Measurements from ENCODE around the gene SIGLECL1. TPM values are rescaled to one million over a fixed set of nuclear protein-coding genes. Genes with fewer than 3 reads are reported as not detected.

SIGLECL1 gene
- total RNA-seq: not detected
- not detected for polyA plus RNA-seq
- long read RNA-seq, donor 1: 0 reads
- long read RNA-seq, donor 2: 0 reads

DNA sequence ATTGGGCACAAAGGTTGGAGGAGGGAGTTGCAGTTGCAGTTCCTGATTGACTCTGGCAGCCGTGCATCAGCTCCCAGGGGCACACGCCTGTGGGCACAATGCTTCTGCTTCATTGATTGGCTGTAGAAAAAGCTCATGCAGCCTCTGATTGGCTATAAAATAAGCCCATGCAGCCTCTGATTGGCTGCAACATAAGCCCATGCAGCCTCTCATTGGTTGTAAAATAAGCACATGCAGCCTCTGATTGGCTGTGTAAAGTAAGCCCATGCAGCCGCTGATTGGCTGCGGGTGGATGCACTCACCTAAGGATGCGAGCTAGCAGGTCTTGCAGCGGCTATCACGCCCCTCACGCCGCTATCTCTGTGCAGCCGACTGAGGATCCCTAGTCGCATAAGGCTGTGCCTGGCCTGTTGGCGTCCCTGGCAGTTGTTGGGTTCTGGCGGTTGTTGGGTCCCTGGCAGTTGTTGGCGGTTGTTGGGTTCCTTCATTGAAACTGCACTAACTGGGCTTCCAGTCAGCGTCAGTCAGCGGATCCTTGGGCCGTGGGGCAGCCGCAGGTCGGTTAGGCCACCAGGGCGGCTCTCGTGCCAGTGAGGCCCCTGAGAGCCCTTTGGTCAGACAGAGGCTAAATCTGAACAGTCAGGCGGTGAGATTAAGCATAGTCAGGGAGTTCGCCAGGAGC, at the start of gene SIGLECL1:
TSS of gene SIGLECL1 (plus strand) at position 295 of the 682 bp plus-strand sequence. CDS start 12,993 bp downstream, outside the sequence.
- intact Hi-C loops (cut with DNase I): no loop called here
- WGBS, 3 donors: 90 to 92% (median 92%) methylated on average over 23 of the region's 23 CpGs
- Histone ChIP-seq H3K4me3 (no peak within 1 kb of the TSS), H3K36me3 (ENCODE audit: insufficient read depth in 1 of 2, low read depth in 1 of 2) (no peaks in the 10 kb centered on the region), H3K4me1 (no peaks in the 10 kb centered on the region), H3K27me3 (ENCODE audit: insufficient read depth in 3 of 3, low read length in 2 of 3) (no peaks in the 10 kb centered on the region), H3K9me3 (no peaks in the 10 kb centered on the region), H3K27ac (no peak within 1 kb of the TSS)
- ATAC-seq: no peak
- DNase-seq: no peak
- TF ChIP-seq, protein P1, sequence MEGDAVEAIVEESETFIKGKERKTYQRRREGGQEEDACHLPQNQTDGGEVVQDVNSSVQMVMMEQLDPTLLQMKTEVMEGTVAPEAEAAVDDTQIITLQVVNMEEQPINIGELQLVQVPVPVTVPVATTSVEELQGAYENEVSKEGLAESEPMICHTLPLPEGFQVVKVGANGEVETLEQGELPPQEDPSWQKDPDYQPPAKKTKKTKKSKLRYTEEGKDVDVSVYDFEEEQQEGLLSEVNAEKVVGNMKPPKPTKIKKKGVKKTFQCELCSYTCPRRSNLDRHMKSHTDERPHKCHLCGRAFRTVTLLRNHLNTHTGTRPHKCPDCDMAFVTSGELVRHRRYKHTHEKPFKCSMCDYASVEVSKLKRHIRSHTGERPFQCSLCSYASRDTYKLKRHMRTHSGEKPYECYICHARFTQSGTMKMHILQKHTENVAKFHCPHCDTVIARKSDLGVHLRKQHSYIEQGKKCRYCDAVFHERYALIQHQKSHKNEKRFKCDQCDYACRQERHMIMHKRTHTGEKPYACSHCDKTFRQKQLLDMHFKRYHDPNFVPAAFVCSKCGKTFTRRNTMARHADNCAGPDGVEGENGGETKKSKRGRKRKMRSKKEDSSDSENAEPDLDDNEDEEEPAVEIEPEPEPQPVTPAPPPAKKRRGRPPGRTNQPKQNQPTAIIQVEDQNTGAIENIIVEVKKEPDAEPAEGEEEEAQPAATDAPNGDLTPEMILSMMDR (IDR thresholded peaks at IDR 0.05): no peak

DNA sequence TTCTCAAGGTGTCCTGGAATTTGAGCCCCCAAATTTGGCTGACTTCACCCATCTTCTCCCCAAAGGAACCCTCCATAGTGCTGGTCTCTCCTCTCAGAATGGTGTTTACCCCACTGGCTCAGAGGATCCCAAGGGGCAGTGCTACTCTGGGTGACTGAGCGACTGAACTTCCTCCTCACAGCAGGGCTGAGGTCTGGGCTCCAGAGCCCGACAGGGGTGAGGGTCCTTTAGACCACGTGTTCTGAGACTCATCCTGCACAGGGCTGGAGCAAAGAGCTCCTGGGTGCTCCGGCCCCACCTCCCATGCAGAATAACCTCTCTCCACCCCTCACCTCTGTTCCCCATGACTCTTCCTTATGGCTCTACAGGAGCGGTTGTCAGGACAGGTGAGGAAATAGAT, 49.2 kb upstream of the SIGLECL1 start:
- Histone ChIP-seq H3K27me3 (ENCODE audit: insufficient read depth in 3 of 3, low read length in 2 of 3) (no peaks in the 10 kb centered on the region), H3K36me3 (ENCODE audit: insufficient read depth in 1 of 2, low read depth in 1 of 2) (no peaks in the 10 kb centered on the region), H3K4me3 (no peak overlapping the region), H3K9me3 (no peaks in the 10 kb centered on the region), H3K27ac (no peak overlapping the region), H3K4me1 (no peaks in the 10 kb centered on the region)
- intact Hi-C loops (cut with DNase I): no loop called here
- WGBS, 3 donors: 56 to 58% (median 57%) methylated on average over 5 of the region's 5 CpGs
- TF ChIP-seq, protein P1 (IDR thresholded peaks at IDR 0.05): no peak
- DNase-seq (no peak), ATAC-seq (no peak)

DNA sequence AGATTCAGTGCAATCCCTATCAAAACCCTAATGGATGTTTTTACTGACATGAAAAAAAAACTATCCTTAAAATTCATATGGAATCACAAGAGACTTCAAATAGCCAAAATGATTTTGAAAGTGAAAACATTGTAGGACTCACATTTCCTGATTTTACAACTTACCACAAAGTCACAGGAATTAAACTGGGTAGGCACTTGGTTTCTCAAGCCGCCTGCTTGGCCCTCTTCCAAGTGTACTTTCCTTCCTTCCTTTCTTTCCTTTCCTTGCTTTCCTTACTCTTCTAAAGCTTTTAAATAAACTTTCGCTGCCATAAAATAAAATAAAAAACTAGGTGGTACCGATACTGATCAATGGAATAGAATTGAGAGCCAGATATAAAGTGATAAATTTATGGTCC, 47.0 kb upstream of the SIGLECL1 start:
- H3K27ac ChIP-seq: no peak overlapping the region
- 52 to 58% (median 58%) methylated on average over 3 of the region's 3 CpGs for WGBS, 3 donors
- no peak for ATAC-seq
- no peaks in the 10 kb centered on the region for H3K4me1 ChIP-seq
- no peak for DNase-seq
- H3K36me3 ChIP-seq (ENCODE audit: insufficient read depth in 1 of 2, low read depth in 1 of 2): no peaks in the 10 kb centered on the region
- H3K9me3 ChIP-seq: no peaks in the 10 kb centered on the region
- TF ChIP-seq, protein P1 (IDR thresholded peaks at IDR 0.05): no peak
- no peaks in the 10 kb centered on the region for H3K27me3 ChIP-seq (ENCODE audit: insufficient read depth in 3 of 3, low read length in 2 of 3)
- intact Hi-C loops (cut with DNase I): no loop called here
- no peak overlapping the region for H3K4me3 ChIP-seq

DNA sequence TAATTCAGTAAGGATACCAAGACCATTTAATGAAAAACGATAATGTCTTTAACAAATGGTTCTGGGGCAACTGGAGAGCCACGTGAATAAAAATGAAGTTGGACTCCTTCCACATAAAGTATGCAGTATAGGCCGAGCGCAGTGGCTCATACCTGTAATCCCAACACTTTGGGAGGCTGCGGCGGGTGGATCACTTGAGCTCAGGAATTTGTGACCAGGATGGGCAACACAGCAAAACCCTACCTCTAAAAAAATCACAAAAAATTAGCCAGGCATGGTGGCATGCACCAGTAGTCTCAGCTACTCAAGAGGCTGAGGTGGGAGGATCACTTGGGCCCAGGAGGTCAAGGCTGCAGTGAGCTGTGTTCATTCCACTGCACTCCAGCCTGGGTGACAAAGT, 46.6 kb upstream of the SIGLECL1 start:
- intact Hi-C loops (cut with DNase I): no loop called here
- no peaks in the 10 kb centered on the region for H3K36me3 ChIP-seq (ENCODE audit: insufficient read depth in 1 of 2, low read depth in 1 of 2)
- H3K9me3 ChIP-seq: no peaks in the 10 kb centered on the region
- H3K4me1 ChIP-seq: no peaks in the 10 kb centered on the region
- 63 to 67% (median 65%) methylated on average over 6 of the region's 6 CpGs for WGBS, 3 donors
- TF ChIP-seq, protein P1 (IDR thresholded peaks at IDR 0.05): no peak
- no peak overlapping the region for H3K27ac ChIP-seq
- H3K4me3 ChIP-seq: no peak overlapping the region
- no peak for DNase-seq
- ATAC-seq: no peak
- H3K27me3 ChIP-seq (ENCODE audit: insufficient read depth in 3 of 3, low read length in 2 of 3): no peaks in the 10 kb centered on the region

DNA sequence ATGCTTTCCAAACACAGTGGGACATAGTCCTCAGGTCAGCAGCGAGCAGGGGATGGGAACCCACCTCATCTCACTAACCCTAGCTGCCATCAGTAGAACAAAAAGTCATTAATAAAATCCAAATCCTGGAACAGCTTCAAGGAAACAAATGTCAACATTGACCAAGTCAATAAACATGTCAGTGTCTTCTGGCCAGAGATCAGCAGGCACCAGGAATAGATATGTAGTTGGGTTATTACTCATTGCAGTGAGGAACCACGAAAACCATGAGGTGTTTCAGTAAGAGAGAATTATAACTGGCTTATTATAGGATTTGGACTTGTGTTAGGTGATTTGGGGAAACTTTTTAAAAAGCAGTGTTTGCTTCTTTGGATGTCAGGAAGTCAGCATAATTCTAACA, 43.1 kb upstream of the SIGLECL1 start:
- intact Hi-C loops (cut with DNase I): no loop called here
- 62 to 73% (median 68%) methylated on average over 2 of the region's 2 CpGs for WGBS, 3 donors
- no peak for ATAC-seq

More for the DNA sequence above, 43.1 kb upstream of the SIGLECL1 start:
- Histone ChIP-seq H3K4me1 (no peaks in the 10 kb centered on the region), H3K27ac (no peak overlapping the region), H3K27me3 (ENCODE audit: insufficient read depth in 3 of 3, low read length in 2 of 3) (no peaks in the 10 kb centered on the region), H3K9me3 (no peaks in the 10 kb centered on the region), H3K4me3 (no peak overlapping the region), H3K36me3 (ENCODE audit: insufficient read depth in 1 of 2, low read depth in 1 of 2) (no peaks in the 10 kb centered on the region)
- no peak for DNase-seq
- TF ChIP-seq, protein P1 (IDR thresholded peaks at IDR 0.05): no peak

Measured in psoas muscle (tissue), 8 donors.